Dendritic cell treated with granulocyte-macrophage colony-stimulating factor and Interleukin-4, amounts not matched to agents 40 ng/mL and 50 ng/mL, for 4 days (primary cell): ENCODE measurements around the gene SPOP.
A peak's percentile ranks its signal among the peaks of the same experiment; 100 is the strongest.

Experiments
- H3K27ac Mint-ChIP-seq: one replicate; pipeline ENCODE4 v1.8.0; 2022; ENCODE audit warnings: mild to moderate bottlenecking, mixed read lengths
- H3K27me3 Mint-ChIP-seq: one replicate; pipeline ENCODE4 v1.8.0; 2022; ENCODE audit warnings: mild to moderate bottlenecking, mixed read lengths
- H3K36me3 Mint-ChIP-seq: one replicate; pipeline ENCODE4 v1.8.0; 2022; ENCODE audit warnings: low read depth, mixed read lengths
- H3K4me1 Mint-ChIP-seq: one replicate; pipeline ENCODE4 v1.8.0; 2022; ENCODE audit warnings: low read depth, mixed read lengths
- H3K4me3 Mint-ChIP-seq: one replicate; pipeline ENCODE4 v1.8.0; 2022; ENCODE audit warnings: mild to moderate bottlenecking, moderate library complexity, mixed read lengths
- H3K9me3 Mint-ChIP-seq: one replicate; pipeline ENCODE4 v1.8.0; 2022; ENCODE audit warnings: mixed read lengths
- intact Hi-C: fragments of 100-400 bp; cut with micrococcal nuclease; formaldehyde crosslinking; loops from one replicate; pipeline ENCODE4 v1.15.0; 2022

The SPOP gene

DNA sequence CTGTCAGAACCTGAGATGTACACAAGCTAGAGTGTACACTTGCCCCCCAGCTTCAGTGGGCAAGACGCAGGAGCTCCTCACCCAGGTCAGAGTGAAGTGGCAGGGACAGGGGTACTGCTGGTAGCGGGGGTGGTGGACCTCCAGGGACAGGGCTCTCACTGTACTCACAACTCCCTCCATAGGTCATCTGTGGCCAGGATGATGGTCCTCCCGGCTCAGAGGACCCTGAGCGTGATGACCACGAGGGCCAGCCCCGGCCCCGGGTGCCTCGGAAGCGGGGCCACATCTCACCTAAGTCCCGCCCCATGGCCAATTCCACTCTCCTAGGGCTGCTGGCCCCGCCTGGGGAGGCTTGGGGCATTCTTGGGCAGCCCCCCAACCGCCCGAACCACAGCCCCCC, 99.5 kb downstream of the SPOP start:
- H3K4me1 Mint-ChIP-seq, result peaks cover 34% of the 10 kb centered on the region
- no peak overlapping the region for H3K27ac Mint-ChIP-seq
- H3K27me3 Mint-ChIP-seq, result peaks cover 68% of the 10 kb centered on the region
- no peak overlapping the region for H3K4me3 Mint-ChIP-seq
- intact Hi-C loops, result loop anchor here (10.0 kb wide), 1 partner anchor 56 kb away; no protein-coding TSS in a partner anchor
- peaks cover 4% of the 10 kb centered on the region for H3K36me3 Mint-ChIP-seq
- no peaks in the 10 kb centered on the region for H3K9me3 Mint-ChIP-seq

DNA sequence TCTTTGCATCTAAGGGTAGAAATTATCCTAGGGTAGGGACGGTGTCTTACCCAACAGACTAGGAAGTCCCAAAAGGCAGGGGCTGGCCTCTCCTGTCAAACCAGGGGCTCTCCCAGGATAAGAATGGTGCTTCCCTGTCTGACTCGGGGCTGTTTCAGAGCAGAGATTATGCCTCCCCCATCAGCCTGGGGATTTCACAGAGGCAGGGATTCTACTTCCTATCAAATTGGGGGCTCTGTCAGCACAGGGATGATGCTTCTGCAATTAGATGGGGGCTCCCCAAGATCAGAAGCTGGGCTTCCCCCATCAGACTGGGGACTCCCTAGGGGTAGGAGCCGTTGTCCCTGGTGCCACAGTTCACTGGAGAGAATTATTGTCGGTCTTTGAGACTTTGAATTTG, 99.9 kb downstream of the SPOP start:
- Mint-ChIP-seq H3K36me3 (peaks cover 2% of the 10 kb centered on the region), H3K27me3 (peaks cover 72% of the 10 kb centered on the region), H3K9me3 (no peaks in the 10 kb centered on the region), H3K4me1 (peaks cover 38% of the 10 kb centered on the region), H3K4me3 (no peak overlapping the region), H3K27ac (no peak overlapping the region)
- intact Hi-C loops, result loop anchor here (10.0 kb wide), 1 partner anchor 57 kb away; no protein-coding TSS in a partner anchor

DNA sequence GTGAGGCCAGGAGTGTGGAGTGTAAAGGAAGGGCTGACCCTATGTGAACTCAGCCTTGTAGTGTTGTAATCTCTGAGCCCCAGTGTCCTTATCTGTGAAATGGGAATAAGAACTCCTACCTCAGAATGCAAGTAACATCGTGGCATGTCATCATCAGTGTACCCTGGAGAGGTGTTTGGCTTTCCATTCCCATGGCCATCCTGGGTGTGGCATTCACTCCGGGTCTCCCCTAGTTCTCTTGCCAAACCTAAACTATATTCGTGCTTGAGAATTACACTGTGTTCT, 100.3 kb downstream of the SPOP start:
- no peak overlapping the region for H3K27ac Mint-ChIP-seq
- H3K4me1 Mint-ChIP-seq, result peaks cover 41% of the 10 kb centered on the region
- H3K4me3 Mint-ChIP-seq, result no peak overlapping the region
- H3K27me3 Mint-ChIP-seq, result peaks cover 76% of the 10 kb centered on the region
- intact Hi-C loops, result loop anchor here (10.0 kb wide), 1 partner anchor 57 kb away; no protein-coding TSS in a partner anchor
- no peaks in the 10 kb centered on the region for H3K36me3 Mint-ChIP-seq
- no peaks in the 10 kb centered on the region for H3K9me3 Mint-ChIP-seq

DNA sequence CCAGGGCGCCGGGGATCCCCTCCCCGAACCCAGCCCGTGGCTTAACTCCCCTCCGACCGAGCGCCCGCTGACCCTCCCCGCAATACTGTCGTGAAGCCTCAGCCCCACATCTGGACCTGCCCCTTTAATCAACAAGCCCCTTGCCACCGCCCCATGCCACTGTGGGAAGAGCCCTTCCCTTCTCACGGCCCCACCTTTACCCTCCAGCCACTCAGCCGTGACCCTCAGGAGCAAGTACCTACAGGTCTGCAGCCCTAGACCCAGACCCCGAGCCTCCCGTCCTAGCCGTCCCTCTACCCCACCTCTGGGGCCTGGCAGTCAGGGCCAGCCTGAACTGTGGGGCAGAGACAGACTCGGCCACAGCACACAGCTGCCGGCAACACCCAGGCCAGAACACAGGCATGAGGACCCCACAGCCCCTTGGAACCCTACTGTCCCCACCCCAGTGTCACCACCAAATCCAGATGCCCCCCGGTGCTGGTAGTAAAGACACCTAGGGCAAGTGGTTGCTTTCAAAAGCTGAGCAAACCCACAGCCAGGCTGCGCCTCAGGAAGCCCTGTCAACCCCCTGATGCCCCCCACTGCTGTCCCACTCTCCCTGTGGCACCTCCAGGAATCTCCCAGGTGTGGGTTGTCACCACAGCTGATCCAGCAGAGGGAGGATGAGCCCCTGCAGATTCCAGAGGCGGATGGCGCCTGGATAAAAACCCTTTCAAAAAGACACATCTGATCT, 100.8 kb downstream of the SPOP start:
- Mint-ChIP-seq H3K36me3 (no peaks in the 10 kb centered on the region), H3K4me1 (peaks cover 41% of the 10 kb centered on the region), H3K27me3 (peaks cover 80% of the 10 kb centered on the region), H3K4me3 (peak overlapping the region; percentile 78), H3K27ac (peak overlapping the region; percentile 68), H3K9me3 (no peaks in the 10 kb centered on the region)
- intact Hi-C loops, result loop anchor here (10.0 kb wide), 1 partner anchor 58 kb away; no protein-coding TSS in a partner anchor

DNA sequence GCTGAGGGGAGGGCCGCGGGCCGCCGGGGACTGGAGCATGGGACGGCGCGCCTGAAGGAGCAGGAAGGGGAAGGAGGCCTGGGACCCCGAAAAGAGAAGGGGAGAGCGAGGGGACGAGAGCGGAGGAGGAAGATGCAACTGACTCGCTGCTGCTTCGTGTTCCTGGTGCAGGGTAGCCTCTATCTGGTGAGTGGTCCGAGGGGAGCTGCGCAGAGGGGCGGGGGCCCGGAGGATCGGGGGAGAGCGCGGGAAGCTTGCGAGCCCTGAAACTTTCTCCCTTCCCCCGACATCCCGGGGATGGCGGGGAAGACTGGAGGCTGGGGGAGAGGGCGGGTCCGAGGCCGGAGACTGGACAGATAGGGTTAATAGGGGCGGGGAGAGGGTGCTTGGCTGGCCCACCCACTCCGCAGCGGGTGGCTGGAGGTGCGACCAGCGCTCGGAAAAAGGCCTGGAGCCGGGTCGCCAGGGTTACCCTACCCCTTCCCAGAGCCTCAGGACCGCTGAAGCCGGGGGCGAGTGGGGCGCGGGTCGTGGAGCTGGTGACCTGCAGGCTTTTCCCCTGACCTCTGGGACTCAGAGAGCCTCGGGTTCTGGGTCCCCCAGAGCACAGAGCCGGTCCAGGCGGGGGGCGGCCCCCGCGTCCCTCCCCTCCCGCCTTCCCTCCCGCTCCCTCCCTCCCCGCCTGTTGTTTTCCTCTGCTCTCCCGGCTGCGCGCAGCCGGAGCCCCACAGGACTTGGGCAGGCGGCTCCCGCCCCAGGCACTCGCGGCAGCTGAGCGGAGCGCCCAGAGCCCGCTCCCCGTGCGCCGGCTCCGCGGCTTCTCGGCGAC, 101.6 kb downstream of the SPOP start:
- peaks cover 47% of the 10 kb centered on the region for H3K4me1 Mint-ChIP-seq
- H3K27ac Mint-ChIP-seq, result peak overlapping the region; percentile 68
- no peaks in the 10 kb centered on the region for H3K9me3 Mint-ChIP-seq
- peaks cover 83% of the 10 kb centered on the region for H3K27me3 Mint-ChIP-seq
- H3K4me3 Mint-ChIP-seq, result peak overlapping the region; percentile 78
- intact Hi-C loops, result loop anchor here (10.0 kb wide), 1 partner anchor 58 kb away; no protein-coding TSS in a partner anchor
- H3K36me3 Mint-ChIP-seq, result no peaks in the 10 kb centered on the region

DNA sequence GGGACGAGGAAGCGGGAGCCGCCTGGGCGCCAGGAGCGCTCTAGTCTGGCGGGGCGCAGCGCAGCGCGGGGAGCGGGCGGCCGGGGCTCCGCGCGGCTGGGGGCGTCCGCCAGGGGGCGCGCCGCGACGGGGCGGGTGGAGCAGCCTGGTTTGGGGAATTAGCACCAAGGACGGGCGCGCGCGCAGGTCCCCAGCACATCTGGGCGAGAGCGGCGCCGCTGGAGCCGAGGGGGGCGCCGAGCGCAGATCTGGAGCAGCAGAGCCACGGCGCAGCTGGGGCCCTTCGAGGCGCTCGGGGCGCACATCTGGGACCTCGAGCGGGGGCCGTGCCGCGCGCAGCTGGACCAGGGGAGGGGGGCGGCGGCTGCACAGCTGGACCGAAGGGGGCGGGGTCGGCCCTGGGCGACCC, 102.2 kb downstream of the SPOP start, which contains the start of gene NXPH3:
Gene NXPH3 (plus strand): TSS at position 193 of the 409 bp plus-strand sequence. CDS start 349 bp downstream, outside the sequence.
- peaks cover 89% of the 10 kb centered on the region for H3K27me3 Mint-ChIP-seq
- intact Hi-C loops, result loop anchor here (10.0 kb wide), 1 partner anchor 59 kb away; no protein-coding TSS in a partner anchor
- H3K4me1 Mint-ChIP-seq, result peaks cover 48% of the 10 kb centered on the region
- no peaks in the 10 kb centered on the region for H3K9me3 Mint-ChIP-seq
- no peaks in the 10 kb centered on the region for H3K36me3 Mint-ChIP-seq
- H3K27ac Mint-ChIP-seq, result peak within 1 kb of the TSS; percentile 68
- peak within 1 kb of the TSS; percentile 78 for H3K4me3 Mint-ChIP-seq

DNA sequence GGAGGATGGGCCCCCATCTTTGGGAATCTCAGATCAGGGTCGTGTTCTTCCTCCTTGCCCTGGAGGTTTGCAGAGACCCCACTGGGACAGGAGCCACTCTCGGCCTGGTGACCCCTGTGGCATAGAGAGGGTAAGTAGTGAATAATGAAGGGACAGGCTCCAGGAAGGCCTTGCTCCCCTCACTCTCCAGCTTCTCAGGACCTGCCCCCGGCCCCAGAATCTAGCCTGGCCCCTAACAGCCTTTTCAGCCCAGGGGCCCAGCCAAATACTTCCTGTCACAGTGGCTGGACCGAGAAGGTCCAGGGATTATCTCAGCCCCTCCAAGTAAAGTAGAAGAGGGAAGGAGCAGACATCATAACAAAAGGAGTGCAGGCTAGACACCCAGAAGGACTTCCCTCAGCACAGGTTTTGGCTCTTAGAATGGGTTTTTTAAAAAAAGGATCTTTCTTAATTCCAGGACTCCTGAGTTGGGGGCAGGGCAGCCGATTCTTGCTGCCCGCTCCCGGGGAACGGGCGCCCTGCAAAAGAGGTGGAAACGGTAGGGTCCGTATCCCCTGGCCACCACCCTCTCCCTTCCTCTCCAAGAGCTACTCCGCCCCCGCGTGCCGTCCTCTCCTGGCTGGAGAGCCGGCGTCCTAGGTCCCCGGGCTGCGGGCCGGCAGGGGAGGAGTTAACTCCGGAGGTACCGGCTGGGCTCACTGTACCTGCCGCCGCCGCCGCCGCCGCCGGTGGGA, 102.8 kb downstream of the SPOP start:
- Mint-ChIP-seq H3K36me3 (no peaks in the 10 kb centered on the region), H3K4me3 (peak overlapping the region; percentile 78), H3K9me3 (no peaks in the 10 kb centered on the region), H3K27ac (no peak overlapping the region), H3K4me1 (peaks cover 43% of the 10 kb centered on the region), H3K27me3 (peaks cover 91% of the 10 kb centered on the region)
- intact Hi-C loops, result loop anchor here (10.0 kb wide), 1 partner anchor 60 kb away; no protein-coding TSS in a partner anchor

DNA sequence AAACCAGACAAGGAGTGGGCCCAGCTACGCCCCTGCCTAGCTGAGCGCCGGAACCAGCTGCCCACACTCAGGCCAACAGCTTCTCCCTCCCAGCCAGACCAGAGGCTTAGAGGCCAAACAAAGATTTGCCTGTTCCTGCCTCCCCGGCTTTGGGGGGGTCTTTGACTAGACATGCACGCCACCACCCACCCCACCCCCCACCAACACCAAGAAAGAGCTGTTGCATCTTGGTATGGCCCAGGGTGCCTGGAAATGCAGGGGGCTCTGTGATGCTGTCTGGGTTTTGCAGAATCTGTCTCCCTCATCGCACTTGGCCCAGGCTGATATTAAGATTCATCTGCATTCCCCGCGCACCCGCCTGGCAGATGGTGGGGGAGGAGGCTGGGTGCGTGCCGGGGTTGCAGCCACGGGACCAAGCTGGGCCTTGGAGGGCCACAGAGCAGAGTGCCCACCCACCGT, 103.5 kb downstream of the SPOP start:
- H3K27ac Mint-ChIP-seq, result no peak overlapping the region
- peaks cover 38% of the 10 kb centered on the region for H3K4me1 Mint-ChIP-seq
- intact Hi-C loops, result loop anchor here (10.0 kb wide), 1 partner anchor 60 kb away; no protein-coding TSS in a partner anchor
- H3K27me3 Mint-ChIP-seq, result peaks cover 93% of the 10 kb centered on the region
- no peaks in the 10 kb centered on the region for H3K36me3 Mint-ChIP-seq
- no peak overlapping the region for H3K4me3 Mint-ChIP-seq
- H3K9me3 Mint-ChIP-seq, result no peaks in the 10 kb centered on the region

DNA sequence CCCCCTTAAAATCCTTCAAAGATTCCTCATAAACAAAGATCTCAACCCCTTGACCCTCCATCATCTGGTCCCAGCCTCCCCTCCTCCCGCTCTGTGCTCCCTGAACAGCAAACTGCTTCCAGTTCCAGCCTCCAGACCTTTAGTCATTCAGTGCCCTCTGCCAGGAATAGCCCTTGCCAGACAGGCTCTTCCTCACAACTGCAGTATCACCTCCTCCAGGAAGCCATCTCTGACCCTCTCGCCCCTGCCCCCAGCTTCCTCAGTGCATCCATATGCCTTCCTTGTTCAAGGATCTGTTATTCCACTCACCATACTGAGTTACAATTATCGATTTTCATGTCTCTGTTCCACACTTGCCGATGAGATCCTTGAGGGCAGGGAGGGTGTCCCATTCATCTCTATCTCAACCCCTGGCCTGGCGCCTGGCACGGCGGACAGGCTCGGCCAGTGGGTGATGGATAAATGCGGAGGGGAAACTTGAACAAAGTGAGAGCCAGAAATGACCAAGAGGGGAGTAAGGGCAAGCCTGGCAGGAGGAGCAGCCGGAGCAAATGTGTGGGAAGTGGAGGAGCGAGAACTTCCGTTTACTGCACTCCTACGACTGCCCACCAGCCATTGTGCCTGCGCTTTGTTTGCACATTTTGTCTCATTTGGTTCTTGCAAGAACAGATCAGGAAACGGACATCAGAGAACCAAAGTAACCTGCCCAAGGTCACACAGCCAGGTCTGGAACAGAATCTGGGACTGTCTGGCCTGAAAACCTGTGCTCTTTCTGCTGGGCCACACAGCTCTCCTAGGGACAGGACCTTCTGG, 104.2 kb downstream of the SPOP start:
- intact Hi-C loops, result loop anchor here (10.0 kb wide), 1 partner anchor 61 kb away; no protein-coding TSS in a partner anchor
- H3K9me3 Mint-ChIP-seq, result no peaks in the 10 kb centered on the region
- no peaks in the 10 kb centered on the region for H3K36me3 Mint-ChIP-seq
- H3K27ac Mint-ChIP-seq, result no peak overlapping the region
- H3K4me3 Mint-ChIP-seq, result peak overlapping the region; percentile 38
- H3K4me1 Mint-ChIP-seq, result peaks cover 38% of the 10 kb centered on the region
- peaks cover 88% of the 10 kb centered on the region for H3K27me3 Mint-ChIP-seq

DNA sequence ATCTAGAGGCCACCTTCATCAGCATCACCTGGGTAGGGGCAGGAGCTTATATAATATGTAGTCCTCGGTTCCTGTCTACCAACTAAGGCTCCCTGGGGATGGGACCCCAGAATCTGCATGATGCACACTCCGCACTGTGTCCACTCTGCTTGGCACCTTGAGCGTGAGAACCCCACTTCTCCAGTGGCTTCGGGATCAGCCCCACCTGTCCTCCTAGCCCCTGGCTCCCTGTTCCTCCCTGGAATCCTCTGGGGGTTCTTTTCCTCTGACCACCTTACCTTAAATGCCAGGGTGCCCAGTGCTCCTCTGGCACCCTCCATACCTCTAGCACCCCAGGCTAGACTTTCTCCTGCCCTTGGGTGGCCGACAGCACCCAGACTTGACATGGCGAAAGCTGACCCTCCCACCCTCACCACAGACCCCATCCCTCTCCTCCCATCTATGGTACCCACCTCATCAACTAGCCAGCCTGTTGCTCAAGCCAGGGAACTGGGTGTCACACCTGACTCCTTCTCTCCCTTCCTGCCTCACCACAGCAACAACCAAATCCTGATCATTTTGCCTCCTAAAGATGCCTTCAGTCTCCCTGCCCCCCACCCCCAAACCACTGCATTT, 105.0 kb downstream of the SPOP start:
- intact Hi-C loops, result loop anchor here (10.0 kb wide), 1 partner anchor 62 kb away; no protein-coding TSS in a partner anchor
- H3K36me3 Mint-ChIP-seq, result no peaks in the 10 kb centered on the region
- no peaks in the 10 kb centered on the region for H3K9me3 Mint-ChIP-seq
- H3K27ac Mint-ChIP-seq, result peak overlapping the region; percentile 22
- H3K4me1 Mint-ChIP-seq, result peaks cover 44% of the 10 kb centered on the region
- H3K27me3 Mint-ChIP-seq, result peaks cover 80% of the 10 kb centered on the region
- no peak overlapping the region for H3K4me3 Mint-ChIP-seq

DNA sequence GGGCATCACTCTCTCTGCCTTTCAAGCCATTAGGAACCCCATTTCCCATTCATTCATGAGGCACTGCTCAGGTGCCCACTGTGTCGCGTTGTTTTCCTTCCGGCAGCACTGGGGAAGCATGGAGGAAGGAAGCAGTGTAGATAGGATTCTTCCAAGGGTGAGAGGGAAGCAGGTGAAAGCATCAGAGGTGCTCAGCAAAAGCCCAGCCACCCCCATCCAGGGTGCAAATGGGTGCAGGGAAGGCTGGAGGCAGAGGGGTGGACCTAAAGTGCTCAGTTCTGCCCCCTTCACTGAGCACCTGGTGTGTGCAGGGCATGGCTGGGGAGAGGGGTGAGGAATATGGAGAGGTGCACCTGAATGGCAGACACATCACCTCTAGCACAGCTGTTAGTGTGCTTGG, 105.7 kb downstream of the SPOP start:
- Mint-ChIP-seq H3K4me1 (peaks cover 48% of the 10 kb centered on the region), H3K27ac (no peak overlapping the region), H3K27me3 (peaks cover 78% of the 10 kb centered on the region), H3K36me3 (no peaks in the 10 kb centered on the region), H3K9me3 (no peaks in the 10 kb centered on the region), H3K4me3 (no peak overlapping the region)
- intact Hi-C loops, result loop anchor here (10.0 kb wide), 1 partner anchor 63 kb away; no protein-coding TSS in a partner anchor

DNA sequence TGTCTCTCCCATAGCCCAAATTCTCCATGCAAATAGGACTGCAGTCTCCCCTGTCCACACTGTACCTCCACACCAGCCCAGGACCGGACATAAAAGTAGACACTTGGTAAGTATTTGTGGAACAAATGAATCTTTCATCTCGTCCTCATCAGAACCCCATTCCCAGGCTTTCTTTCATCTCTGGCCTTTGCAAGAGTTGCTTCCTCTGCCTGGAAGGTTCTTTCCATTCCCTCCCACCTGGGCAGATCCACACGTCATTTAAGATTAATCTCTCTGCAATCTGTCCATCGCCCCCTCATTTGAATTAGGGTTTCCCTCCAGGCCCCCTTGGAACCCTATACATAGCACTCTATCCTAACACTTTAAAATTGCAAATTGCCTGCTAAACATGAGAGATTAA, 106.1 kb downstream of the SPOP start:
- Mint-ChIP-seq H3K9me3 (no peaks in the 10 kb centered on the region), H3K36me3 (no peaks in the 10 kb centered on the region), H3K27ac (no peak overlapping the region), H3K4me1 (peaks cover 47% of the 10 kb centered on the region), H3K4me3 (no peak overlapping the region), H3K27me3 (peaks cover 78% of the 10 kb centered on the region)
- intact Hi-C loops, result loop anchor here (2.0 to 10.0 kb wide), 2 partner anchors 63 to 133 kb away; no protein-coding TSS in a partner anchor
